GM18520 (cell line): ENCODE data around the gene ELL.
"Not testable (repeated sequence)": the region's sequence is repeated elsewhere in the genome, so short reads cannot be mapped to it uniquely, and the experiment has no call there.

Experiments
- ATAC-seq: cut with Tn5 transposase; IDR thresholded peaks from one replicate; pipeline ENCODE4 v1.9.1; 2021; ENCODE audit not compliant: unreplicated experiment

Gene ELL

GRCh38 chr19:18521692-18522123, at the start of gene ELL:
Gene ELL (minus strand): TSS chr19:18522070. CDS start chr19:18522055, 15 bp downstream.
- ATAC-seq = peak; percentile 3

GRCh38 chr19:18568367-18568766, 46.5 kb upstream of the ELL start:
- ATAC-seq = no peak

GRCh38 chr19:18566953-18567352, 45.1 kb upstream of the ELL start:
- ATAC-seq = no peak

- ATAC-seq = no peak
Measured at GRCh38 chr19:18562086-18562485, 40.2 kb upstream of the ELL start.

GRCh38 chr19:18559685-18560084, 37.8 kb upstream of the ELL start:
- no peak for ATAC-seq

- ATAC-seq = no peak
Measured at GRCh38 chr19:18558604-18559003, 36.7 kb upstream of the ELL start.

GRCh38 chr19:18558202-18558555, 36.3 kb upstream of the ELL start:
- ATAC-seq = no peak

GRCh38 chr19:18557411-18558201, 35.7 kb upstream of the ELL start, which contains the start of gene KXD1:
Gene KXD1 (plus strand): TSS chr19:18557870. CDS start chr19:18562057, 4,187 bp downstream.
- ATAC-seq = peak; percentile 96

- no peak for ATAC-seq
Measured at GRCh38 chr19:18551631-18552030, 29.8 kb upstream of the ELL start.

- ATAC-seq = peak; percentile 43
Measured at GRCh38 chr19:18543814-18544475, 22.1 kb upstream of the ELL start.

GRCh38 chr19:18542941-18543813, 21.3 kb upstream of the ELL start, which contains the start of gene FKBP8:
Gene FKBP8 (minus strand): TSS chr19:18543573. CDS start chr19:18541970, 1,603 bp downstream.
- ATAC-seq = peak; percentile 92

GRCh38 chr19:18541992-18542940, 20.4 kb upstream of the ELL start:
- no peak for ATAC-seq

- no peak for ATAC-seq
Measured at GRCh38 chr19:18541258-18541991, 19.6 kb upstream of the ELL start.

GRCh38 chr19:18540200-18540599, 18.3 kb upstream of the ELL start:
- not testable (repeated sequence) for ATAC-seq

GRCh38 chr19:18539372-18539771, 17.5 kb upstream of the ELL start:
- no peak for ATAC-seq

- ATAC-seq = no peak
Measured at GRCh38 chr19:18538115-18538514, 16.2 kb upstream of the ELL start.

- ATAC-seq = no peak
Measured at GRCh38 chr19:18537431-18537830, 15.6 kb upstream of the ELL start.

GRCh38 chr19:18536475-18536874, 14.6 kb upstream of the ELL start:
- no peak for ATAC-seq

- no peak for ATAC-seq
Measured at GRCh38 chr19:18533058-18533457, 11.2 kb upstream of the ELL start.
